Spinal cord (tissue), 10 donors: Measurements from ENCODE around the gene TMC1. TPM values are rescaled to one million over a fixed set of nuclear protein-coding genes. Genes with fewer than 3 reads are reported as not detected.
"Not testable (repeated sequence)": the region's sequence is repeated elsewhere in the genome, so short reads cannot be mapped to it uniquely, and the experiment has no call there.

Experiments used
- DNase-seq, 6 donors: peaks; one replicate each; pipeline versions ENCODE4 v3.0.0 to v3.0.0-alpha.2; 2013 to 2015; ENCODE audit warnings: low spot score in 6 of 6, low read depth in 4 of 6
- H3K27ac ChIP-seq: one replicate; pipeline ENCODE4 v1.5.1; 2013; ENCODE audit warnings: low read depth, low read length, control low read depth
- H3K27me3 ChIP-seq: one replicate; pipeline ENCODE4 v1.6.1; 2013; ENCODE audit warnings: low read length; ENCODE audit not compliant: control insufficient read depth, insufficient read depth
- H3K36me3 ChIP-seq: one replicate; pipeline ENCODE4 v1.6.1; 2013; ENCODE audit warnings: low read length; ENCODE audit not compliant: control insufficient read depth, insufficient read depth
- H3K4me1 ChIP-seq: one replicate; pipeline ENCODE4 v1.6.1; 2013; ENCODE audit warnings: low read length; ENCODE audit not compliant: control insufficient read depth, insufficient read depth
- H3K4me3 ChIP-seq: one replicate; pipeline ENCODE4 v1.5.1; 2013; ENCODE audit warnings: low read depth, low read length, control low read depth
- H3K9me3 ChIP-seq: one replicate; pipeline ENCODE4 v1.6.1; 2013; ENCODE audit warnings: low read length; ENCODE audit not compliant: control insufficient read depth, insufficient read depth
- WGBS: methylation state at CpG from one replicate; pipeline ENCODE4 v1.1.5; 2013; ENCODE audit warnings: missing lambda C conversion rate; ENCODE audit not compliant: insufficient coverage; 5-methylcytosine and 5-hydroxymethylcytosine counted together
- polyA plus RNA-seq, 2 donors: library from polyadenylated mRNA; unstranded; fragments of 120-200 nt; gene quantifications; one replicate each; pipeline ENCODE4 v1.2.1, GENCODE V29; 2013; ENCODE audit not compliant: insufficient read length in 2 of 2
- total RNA-seq, 2 donors: library from RNA; depleted of rRNA in 1 of 2; stranded (reverse); fragments of 120-200 nt in 1 of 2; fragments of >200 nt in 1 of 2; gene quantifications; one replicate each; pipeline versions ENCODE4 v1.2.3 to v1.2.4, GENCODE V29; 2013 to 2014
- donor health status: healthy.

The TMC1 gene
- total and polyA plus RNA-seq, 4 donors, result 0.39 to 2.0 (median 1.1) TPM

DNA sequence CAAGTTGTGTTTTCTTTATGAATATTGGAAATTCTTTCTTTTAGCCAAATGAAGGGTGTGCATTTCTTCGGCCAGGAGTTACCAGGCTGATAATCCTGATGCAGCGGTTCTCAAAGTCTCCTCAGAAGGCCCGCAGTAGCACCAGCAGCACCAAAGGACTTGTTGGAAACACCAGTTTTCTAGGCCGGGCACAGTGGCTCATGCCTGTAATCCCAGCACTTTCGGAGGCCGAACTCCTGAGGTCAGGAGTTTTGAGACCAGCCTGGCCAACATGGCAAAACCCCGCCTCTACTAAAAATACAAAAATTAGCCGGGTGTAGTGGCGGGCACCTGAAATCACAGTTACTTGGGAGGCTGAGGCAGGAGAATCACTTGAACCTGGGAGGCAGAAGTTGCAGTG, 397 bp upstream of the TMC1 start:
- H3K4me3 ChIP-seq, H3K9me3 ChIP-seq, H3K27ac ChIP-seq, H3K27me3 ChIP-seq, H3K36me3 ChIP-seq, H3K4me1 ChIP-seq, DNase-seq: not testable (repeated sequence)
- WGBS, result 97% methylated on average over 9 of the region's 9 CpGs

DNA sequence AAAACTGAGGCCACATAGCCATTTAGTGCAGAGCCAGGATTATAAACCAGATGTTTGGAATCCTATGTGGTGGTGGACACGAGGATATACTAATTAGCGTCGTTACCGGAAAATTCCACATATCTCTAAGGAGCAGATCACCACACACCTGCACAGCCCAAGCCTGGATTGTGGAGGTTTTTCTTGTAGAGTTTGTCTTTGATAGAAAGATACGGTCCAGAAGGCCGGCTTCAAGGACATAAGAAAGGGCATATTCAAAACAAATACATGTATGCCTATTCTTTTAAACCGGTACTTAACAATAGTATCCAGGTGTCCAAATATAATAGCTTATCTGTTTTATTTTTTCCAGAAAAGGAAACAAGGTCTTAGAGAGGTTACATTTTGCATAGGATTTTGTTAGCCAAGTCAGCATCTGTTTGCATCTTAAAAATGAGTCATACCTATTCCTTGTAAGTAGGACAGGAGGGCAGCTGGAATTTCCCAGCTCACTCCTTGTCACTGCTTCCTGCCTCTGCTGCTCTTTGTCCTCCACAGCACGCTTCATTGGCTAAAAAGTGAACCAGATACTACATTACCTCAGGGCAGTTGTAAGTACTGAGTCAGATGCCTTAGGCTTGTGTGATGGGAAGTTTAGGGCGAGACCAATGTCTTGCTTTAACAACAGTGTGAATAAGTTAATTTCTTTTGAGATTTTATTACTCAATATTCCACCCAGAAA, 3.6 kb downstream of the TMC1 start:
- Histone ChIP-seq H3K4me1 (peaks cover 13% of the 10 kb centered on the region), H3K4me3 (no peak overlapping the region), H3K36me3 (no peaks in the 10 kb centered on the region), H3K27ac (no peak overlapping the region), H3K27me3 (no peaks in the 10 kb centered on the region), H3K9me3 (no peaks in the 10 kb centered on the region)
- DNase-seq, result peak in 2 of 6 donors; percentile 7 to 16
- WGBS, result no CpG with 5 or more reads among the region's 9 CpGs

DNA sequence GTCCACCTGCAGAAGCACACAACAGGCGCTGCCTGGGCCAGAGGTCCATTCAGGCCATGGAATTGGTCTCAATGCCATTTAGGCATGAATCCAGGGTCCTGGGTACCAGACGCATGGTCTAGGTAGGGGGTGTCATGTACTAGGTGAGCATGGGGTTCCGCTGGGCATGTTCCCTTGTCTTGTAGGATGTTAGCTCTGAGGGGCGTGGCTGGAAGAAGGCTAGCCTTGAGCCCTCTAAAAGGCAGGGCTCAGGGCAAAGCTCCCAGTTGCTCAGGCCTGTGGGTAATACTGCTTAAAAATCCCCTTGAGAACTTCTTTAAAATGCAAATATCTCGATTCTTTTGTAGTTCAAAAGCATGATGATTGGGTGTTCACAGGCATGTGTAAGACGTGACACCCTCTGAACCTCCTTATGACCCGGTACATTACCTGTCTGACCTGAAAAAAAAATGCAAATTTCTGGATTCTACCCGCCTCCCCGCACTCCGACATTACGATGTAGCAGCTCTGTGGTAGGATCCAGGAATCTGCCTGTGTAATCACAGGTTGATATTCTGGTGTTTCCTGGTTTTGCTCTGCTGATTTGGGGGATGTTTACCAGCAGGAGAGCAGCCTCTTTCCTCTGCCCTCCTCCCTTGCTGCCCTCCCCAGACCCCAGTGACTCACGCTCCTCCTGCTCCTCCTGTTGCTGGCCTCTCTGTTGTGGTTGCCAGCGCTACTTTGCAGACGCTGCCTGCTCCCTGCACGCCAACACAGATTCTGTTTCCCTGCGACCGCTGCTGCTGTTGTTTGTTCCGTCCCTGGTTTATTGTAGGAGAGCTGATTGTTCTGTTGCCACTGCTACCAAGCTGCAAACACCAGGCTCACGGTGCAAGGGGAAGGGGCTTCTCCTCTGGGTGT, 5.7 kb downstream of the TMC1 start:
- Histone ChIP-seq H3K36me3 (no peaks in the 10 kb centered on the region), H3K4me3 (peak overlapping the region; percentile 35), H3K27ac (peak overlapping the region; percentile 78), H3K9me3 (no peaks in the 10 kb centered on the region), H3K27me3 (no peaks in the 10 kb centered on the region), H3K4me1 (peaks cover 13% of the 10 kb centered on the region)
- peak; percentile 49 to 93 (median 70) for DNase-seq
- WGBS, result 36% methylated on average over 9 of the region's 19 CpGs

DNA sequence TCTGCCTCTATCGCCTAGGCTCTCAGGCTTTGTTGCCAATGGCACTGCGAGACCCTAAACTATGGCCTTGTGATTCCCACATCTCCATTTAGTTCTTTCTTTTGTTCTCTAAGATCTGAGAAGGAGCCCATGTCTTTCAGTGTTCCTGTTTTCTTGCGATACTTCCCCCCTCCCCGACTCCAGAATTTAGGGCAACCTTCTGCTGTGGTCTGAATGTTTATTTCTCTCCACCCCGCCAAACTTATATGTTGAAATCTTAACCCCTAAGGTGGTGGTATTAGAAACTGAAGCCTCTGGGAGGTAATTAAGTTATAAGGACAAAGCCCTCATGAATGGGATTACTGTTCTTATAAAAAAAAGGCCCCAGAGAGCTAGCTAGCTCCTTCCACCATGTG, 6.4 kb downstream of the TMC1 start:
- whole genome bisulfite sequencing, result 0% methylated on average over 1 of the region's 5 CpGs
- H3K27me3 ChIP-seq, result no peaks in the 10 kb centered on the region
- no peak for DNase-seq
- H3K9me3 ChIP-seq, result no peaks in the 10 kb centered on the region
- peak overlapping the region; percentile 78 for H3K27ac ChIP-seq
- H3K36me3 ChIP-seq, result no peaks in the 10 kb centered on the region
- peak overlapping the region; percentile 35 for H3K4me3 ChIP-seq
- H3K4me1 ChIP-seq, result peaks cover 13% of the 10 kb centered on the region

DNA sequence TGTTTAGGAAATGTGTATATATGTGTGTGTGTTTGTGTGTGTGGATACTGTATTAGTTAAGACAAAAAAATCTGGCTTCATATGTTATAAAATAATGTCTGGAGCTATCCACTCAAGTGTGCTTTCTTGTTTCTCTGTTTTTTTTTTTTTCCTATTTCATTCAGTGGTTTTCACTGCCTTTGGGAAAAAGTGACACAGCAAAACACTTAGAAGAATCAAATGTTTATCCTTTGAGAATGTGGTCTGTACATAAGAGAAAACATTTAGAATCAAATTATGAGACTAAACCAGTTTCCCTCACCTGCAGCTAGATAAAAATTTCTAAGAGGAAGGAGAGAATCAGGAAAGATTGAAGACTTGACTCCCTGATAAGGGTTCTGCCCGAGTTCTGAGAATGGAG, 8.1 kb downstream of the TMC1 start:
- Histone ChIP-seq H3K9me3 (no peaks in the 10 kb centered on the region), H3K27me3 (no peaks in the 10 kb centered on the region), H3K4me3 (no peak overlapping the region), H3K27ac (no peak overlapping the region), H3K4me1 (peaks cover 13% of the 10 kb centered on the region), H3K36me3 (no peaks in the 10 kb centered on the region)
- no peak for DNase-seq
- no CpG with 5 or more reads among the region's 1 CpG for WGBS

DNA sequence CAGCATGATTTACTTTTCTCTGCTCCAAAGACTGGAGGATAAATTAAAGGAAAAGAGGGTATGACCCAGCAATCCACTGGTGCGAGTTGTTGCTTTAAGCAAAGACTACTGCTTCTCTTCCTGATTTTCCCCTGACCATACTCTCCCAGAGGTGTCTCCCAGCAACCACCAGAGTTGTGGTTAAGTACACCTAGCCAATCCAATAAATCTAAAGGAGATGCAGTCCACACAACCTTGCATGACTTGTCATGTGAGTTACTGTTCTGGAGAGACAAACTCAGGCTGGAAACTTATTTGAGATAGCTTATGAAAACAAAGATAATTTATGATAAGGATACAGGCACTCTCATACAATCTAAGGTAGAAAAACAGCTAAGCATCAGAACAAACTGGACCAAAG, 11.9 kb downstream of the TMC1 start:
- H3K4me3 ChIP-seq, result no peak overlapping the region
- peaks cover 2% of the 10 kb centered on the region for H3K9me3 ChIP-seq
- no peak overlapping the region for H3K27ac ChIP-seq
- no peak for DNase-seq
- no peaks in the 10 kb centered on the region for H3K36me3 ChIP-seq
- H3K27me3 ChIP-seq, result no peaks in the 10 kb centered on the region
- H3K4me1 ChIP-seq, result no peaks in the 10 kb centered on the region
- no CpG with 5 or more reads among the region's 1 CpG for WGBS

DNA sequence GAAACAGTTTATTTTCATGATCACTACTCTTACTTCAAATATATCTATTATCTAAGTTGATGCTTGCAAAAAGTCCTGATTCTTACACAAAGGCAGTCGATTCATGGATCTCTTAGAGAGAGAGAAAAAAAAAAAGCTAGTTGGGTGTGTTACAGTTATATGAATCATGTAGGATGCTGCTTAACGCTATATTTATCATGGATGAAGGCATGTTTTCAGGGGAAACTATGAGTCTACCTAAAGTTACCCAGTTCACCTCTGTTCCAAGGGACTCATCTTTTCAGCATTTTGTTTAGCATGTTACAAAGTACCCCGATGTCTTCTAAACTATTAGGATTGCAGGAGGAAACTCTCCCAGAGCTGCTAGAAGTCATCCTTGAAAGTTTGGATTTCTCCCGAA, 13.5 kb downstream of the TMC1 start:
- WGBS, result no CpG with 5 or more reads among the region's 4 CpGs
- no peaks in the 10 kb centered on the region for H3K27me3 ChIP-seq
- no peak overlapping the region for H3K4me3 ChIP-seq
- H3K9me3 ChIP-seq, result peaks cover 2% of the 10 kb centered on the region
- no peaks in the 10 kb centered on the region for H3K36me3 ChIP-seq
- DNase-seq, result no peak
- no peaks in the 10 kb centered on the region for H3K4me1 ChIP-seq
- no peak overlapping the region for H3K27ac ChIP-seq

DNA sequence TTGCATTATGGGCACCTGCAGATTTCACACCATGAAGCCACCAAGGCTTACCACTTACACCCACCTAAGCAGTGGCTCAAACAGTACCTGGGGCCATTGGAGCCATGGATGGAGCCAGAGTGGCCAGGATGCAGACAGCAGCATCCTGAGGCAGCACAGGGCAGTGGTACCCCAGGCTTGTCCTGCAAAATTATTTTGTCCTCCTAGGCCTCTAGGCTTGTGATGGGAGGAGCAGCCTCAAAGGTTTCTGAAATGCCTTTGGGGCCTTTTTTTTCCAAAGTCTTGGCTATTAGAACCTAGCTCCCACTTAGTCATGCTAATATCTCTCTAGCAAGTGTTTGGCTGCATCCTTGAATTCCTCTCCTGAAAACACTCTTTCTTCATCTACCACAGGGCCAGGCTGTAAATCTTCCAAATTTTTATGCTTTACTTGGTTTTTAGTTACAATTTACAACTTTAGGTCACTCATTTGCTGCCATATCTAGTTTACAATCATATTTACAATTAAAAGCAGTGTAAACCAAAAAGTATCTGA, 15.7 kb downstream of the TMC1 start:
- H3K4me1 ChIP-seq, result no peaks in the 10 kb centered on the region
- H3K27ac ChIP-seq, result no peak overlapping the region
- no peaks in the 10 kb centered on the region for H3K27me3 ChIP-seq
- peaks cover 2% of the 10 kb centered on the region for H3K9me3 ChIP-seq
- H3K4me3 ChIP-seq, result no peak overlapping the region
- no peak for DNase-seq
- H3K36me3 ChIP-seq, result no peaks in the 10 kb centered on the region

DNA sequence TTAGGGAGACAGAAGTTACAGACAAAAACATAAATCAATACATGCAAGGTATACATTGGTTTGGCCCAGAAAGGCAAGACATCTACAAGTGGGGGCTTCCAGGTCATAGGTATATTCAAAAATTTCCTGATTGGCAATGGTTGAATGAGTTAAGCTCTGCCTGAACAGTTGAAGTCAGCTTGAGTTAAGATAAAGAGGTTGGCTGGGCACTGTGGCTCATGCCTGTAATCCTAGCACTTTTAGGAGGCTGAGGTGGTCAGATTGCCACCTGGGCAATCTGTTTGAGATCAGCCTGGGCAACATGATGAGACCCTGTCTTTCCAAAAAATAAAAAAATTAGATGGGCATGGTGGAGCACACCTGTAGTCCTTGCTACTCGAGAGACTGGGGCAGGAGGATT, 16.3 kb downstream of the TMC1 start:
- no peaks in the 10 kb centered on the region for H3K27me3 ChIP-seq
- no peak for DNase-seq

More for the DNA sequence above, 16.3 kb downstream of the TMC1 start:
- Histone ChIP-seq H3K4me3 (no peak overlapping the region), H3K36me3 (no peaks in the 10 kb centered on the region), H3K27ac (no peak overlapping the region), H3K4me1 (no peaks in the 10 kb centered on the region), H3K9me3 (peaks cover 2% of the 10 kb centered on the region)
- 90% methylated on average over 1 of the region's 1 CpG for WGBS
